VCaP (cell line): ENCODE results near the gene ACSL3.
A peak's percentile ranks its signal among the peaks of the same experiment; 100 is the strongest.

ENCODE experiments used
- H3K27ac ChIP-seq: fragments of 450-650 bp; 2 replicates; pipeline ENCODE4 v1.5.1; 2017
- TF ChIP-seq, protein P1 (sequence below): fragments of 450-650 bp; conservative IDR thresholded peaks from 2 replicates; pipeline ENCODE4 v1.5.1; 2017; ENCODE audit warnings: mild to moderate bottlenecking, moderate library complexity

The ACSL3 gene

DNA sequence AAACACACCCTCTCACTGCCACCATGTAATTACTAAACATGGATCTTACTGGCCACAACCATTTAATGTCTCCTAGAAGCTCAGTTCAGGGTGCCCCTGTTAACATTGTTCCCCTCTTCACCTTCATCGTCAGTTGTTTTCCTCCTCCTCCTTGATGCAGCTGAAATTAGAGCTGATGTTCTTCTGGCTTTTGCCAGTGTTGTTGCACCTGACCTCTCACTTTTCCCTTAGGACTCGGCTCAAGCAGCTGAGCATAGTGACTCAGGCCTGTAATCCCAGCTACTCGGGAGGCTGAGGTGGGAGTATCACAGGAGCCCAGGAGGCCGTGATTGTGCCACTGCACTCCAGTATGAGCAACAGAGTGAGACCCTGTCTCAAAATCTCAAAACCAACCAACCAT lies 70.8 kb downstream of the ACSL3 start:
- TF ChIP-seq, protein P1, sequence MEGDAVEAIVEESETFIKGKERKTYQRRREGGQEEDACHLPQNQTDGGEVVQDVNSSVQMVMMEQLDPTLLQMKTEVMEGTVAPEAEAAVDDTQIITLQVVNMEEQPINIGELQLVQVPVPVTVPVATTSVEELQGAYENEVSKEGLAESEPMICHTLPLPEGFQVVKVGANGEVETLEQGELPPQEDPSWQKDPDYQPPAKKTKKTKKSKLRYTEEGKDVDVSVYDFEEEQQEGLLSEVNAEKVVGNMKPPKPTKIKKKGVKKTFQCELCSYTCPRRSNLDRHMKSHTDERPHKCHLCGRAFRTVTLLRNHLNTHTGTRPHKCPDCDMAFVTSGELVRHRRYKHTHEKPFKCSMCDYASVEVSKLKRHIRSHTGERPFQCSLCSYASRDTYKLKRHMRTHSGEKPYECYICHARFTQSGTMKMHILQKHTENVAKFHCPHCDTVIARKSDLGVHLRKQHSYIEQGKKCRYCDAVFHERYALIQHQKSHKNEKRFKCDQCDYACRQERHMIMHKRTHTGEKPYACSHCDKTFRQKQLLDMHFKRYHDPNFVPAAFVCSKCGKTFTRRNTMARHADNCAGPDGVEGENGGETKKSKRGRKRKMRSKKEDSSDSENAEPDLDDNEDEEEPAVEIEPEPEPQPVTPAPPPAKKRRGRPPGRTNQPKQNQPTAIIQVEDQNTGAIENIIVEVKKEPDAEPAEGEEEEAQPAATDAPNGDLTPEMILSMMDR, result no peak
- peak overlapping the region; percentile 18; the same call in 1 of the 2 replicates for H3K27ac ChIP-seq

DNA sequence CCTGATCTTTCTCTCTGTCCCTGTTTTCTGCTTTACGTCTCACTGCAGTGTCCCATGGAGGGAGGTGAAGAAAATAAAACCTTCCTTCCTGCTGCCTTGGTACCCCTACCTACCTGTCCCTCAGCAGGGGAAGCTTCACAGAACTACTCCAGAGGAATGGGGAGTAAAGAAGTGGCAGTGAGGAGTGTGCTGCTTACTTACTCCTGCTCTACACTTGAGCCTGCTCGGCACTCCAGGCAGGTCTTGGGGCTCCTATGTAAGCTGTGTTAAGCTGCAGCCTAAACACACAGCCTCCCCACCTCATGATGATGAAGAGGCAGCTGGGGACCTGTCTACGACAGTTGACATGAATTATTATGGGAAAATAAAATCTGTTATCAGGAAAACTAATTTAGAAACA lies 72.6 kb downstream of the ACSL3 start:
- TF ChIP-seq, protein P1, result no peak
- H3K27ac ChIP-seq, result peak overlapping the region; percentile 32

DNA sequence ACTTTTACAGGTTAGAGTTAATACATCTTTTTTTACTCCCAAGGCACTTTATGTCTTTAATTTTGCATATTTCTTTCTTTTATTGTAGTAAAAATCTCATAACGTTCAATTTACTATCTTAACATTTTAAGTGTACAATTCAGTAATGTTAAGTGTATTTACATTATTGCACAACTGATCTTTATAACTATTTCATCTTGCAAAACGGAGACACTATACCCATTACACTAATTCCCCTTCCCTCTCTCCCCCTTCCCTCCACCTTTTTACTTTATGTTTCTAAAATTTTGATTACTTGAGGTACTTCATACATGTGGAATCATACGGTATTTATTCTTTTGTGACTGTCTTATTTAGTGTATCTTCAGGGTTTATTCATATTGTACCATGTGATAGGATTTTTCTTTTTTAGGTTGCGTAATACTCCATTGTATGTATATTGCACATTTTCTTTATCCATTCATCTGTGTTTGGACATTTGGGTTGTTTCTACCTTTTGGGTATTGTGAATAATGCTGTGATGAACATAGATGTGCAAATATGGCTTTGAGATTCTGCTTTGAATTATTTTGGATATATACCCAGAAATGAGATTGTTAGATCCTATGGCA lies 75.0 kb downstream of the ACSL3 start:
- no peak overlapping the region for H3K27ac ChIP-seq
- TF ChIP-seq, protein P1, result no peak

DNA sequence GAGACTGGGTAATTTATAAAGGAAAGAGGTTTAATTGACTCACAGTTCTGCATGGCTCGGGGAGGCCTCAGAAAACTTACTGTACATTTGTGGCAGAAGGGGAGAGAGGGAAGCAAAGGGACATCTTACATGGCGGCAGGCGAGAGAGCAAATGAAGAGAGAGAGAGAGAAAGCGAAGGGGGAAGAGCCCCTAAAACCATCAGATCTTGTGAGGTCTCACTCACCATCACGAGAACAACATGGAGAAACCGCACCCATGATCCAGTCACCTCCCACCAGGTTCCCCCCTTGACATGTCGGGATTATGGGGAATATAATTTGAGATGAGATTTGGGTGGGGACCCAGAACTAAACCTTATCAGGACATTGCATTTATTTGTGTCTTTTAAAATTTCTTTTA lies 75.9 kb downstream of the ACSL3 start:
- TF ChIP-seq, protein P1, result no peak
- H3K27ac ChIP-seq, result no peak overlapping the region

DNA sequence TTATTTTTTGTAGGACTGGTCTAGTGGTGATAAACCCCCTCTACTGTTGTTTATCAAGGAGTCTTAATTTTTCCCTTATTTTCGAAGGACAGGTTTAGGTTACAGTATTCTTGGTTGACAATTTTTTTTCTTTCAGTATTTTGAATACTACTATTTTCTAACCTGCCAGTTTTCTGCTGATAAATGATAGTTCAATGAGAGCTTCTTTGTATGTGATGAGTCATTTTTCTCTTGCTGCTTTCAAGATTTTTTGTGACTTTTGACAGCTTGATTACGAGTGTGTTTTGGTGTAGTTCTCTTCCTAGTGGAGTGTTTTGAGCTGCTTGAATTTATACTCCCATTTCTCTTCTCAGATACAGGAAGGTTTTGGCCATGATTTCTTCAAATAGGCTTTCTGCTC lies 77.5 kb downstream of the ACSL3 start:
- TF ChIP-seq, protein P1, result no peak
- H3K27ac ChIP-seq, result no peak overlapping the region

DNA sequence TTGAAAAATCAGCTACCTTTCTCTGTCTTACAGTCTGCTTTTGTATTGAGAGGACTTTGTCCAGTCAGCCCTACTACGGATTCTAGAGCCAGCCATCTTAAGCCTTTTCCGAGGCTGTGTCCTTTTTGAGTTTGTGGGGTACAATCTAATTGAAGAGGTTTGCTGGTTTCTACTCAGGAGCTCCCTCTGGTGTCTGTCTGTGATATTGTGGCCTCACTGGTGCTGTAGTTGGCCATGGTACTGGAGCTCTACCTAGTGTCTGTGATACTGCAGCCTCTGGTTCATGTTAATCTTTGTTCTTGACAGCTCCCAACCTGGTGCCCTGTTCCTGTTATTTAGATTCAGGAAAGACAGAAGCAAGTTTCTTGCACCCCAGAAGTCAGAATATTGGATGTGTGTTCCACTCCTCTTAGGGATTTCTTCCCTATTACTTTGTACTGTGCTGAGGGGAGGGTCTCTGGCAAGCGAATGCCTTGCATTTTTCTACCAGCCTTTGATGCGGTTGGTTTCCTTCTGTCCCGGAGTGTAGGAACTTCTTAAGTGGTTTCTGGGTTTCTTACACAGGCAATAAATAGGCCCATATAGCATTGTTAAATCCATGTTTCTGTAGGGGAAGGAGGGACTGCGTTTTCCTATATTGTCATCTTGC lies 78.5 kb downstream of the ACSL3 start:
- H3K27ac ChIP-seq, result no peak overlapping the region; the same call in 1 of the 2 replicates
- TF ChIP-seq, protein P1, result peak; percentile 91

DNA sequence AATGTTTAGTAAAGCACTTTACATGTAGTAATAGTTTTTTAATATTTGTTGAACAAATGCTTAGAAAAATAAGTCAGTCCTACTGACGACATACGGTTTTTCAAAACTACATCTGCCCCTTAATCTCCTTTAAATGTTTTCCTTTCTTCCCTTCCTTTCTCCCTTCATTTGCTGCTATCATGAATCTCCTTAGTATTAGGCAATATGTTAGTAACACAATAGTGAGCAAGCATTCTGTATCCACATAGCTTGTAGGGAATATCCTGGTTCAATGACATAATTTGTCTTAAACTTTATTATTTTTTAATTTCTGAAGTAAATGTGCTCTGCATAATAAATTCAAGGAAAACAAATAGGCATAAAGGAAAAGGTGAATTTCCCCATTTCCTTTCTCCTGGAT lies 79.1 kb downstream of the ACSL3 start:
- TF ChIP-seq, protein P1, result no peak
- H3K27ac ChIP-seq, result no peak overlapping the region
